ENCODE measurements around the gene NTF3. TPM values are rescaled to one million over a fixed set of nuclear protein-coding genes. Genes with fewer than 3 reads are reported as not detected.

NTF3 gene
- total and polyA plus RNA-seq, 2 donors (not counting 1 experiment from before 2014, with no cell fraction given), result not detected

DNA sequence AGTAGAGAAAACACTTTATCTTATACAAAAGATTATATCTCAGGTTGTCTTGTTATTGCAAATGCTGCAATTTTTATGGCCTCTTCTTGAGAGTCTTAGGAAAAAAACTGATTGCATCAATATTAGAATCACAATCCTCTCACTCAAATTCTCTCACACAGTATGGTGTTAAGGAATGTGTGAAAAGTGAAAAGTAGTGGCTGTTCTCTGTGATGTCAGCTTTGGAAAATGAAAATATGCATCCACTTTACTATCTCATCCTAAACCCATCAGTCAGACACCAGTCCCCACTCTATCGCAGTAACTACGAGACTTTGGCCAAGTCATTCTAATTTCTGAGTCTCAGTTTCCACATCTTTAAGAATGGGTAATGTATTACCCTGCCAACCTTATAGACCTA, 32.6 kb upstream of the NTF3 start:
- Histone ChIP-seq H3K4me3 (ENCODE audit: control extremely low read depth in 1 of 5, extremely low read depth in 1 of 5, insufficient read depth in 1 of 5, low read depth in 2 of 5, low read length in 4 of 5) (no peak overlapping the region), H4K20me1 (ENCODE audit: control insufficient read depth, insufficient read depth, low read length, poor library complexity, severe bottlenecking) (no peaks in the 10 kb centered on the region), H3K27me3 (replicated peaks in 1 of 4; ENCODE audit: control extremely low read depth in 1 of 4, control insufficient read depth in 3 of 4, insufficient read depth in 4 of 4, low read length in 3 of 4) (peaks cover 0 to 8% (median 4%) of the 10 kb centered on the region in 4 experiments), H3K27ac (ENCODE audit: low read length in 2 of 2) (no peak overlapping the region), H3K79me2 (ENCODE audit: control insufficient read depth, insufficient read depth, low read length) (no peaks in the 10 kb centered on the region), H3K9me3 (ENCODE audit: control extremely low read depth in 1 of 3, control insufficient read depth in 2 of 3, insufficient read depth in 1 of 3, low read length in 2 of 3) (no peaks in the 10 kb centered on the region), H3K4me2 (replicated peaks; ENCODE audit: low read depth, low read length, poor library complexity, severe bottlenecking) (no peak overlapping the region), H2AFZ (ENCODE audit: insufficient read depth, low read depth, low read length, poor library complexity, severe bottlenecking) (no peak overlapping the region), H3K4me1 (ENCODE audit: control insufficient read depth in 2 of 2, insufficient read depth in 2 of 2, low read length in 2 of 2) (peaks cover 0 to 5% of the 10 kb centered on the region in 2 donors), H3K36me3 (replicated peaks in 1 of 2; ENCODE audit: control extremely low read depth in 1 of 2, control insufficient read depth in 1 of 2, extremely low read depth in 1 of 2, insufficient read depth in 2 of 2, low read length in 1 of 2) (no peaks in the 10 kb centered on the region), H3K9ac (ENCODE audit: low read length) (no peak overlapping the region)
- no peak for DNase-seq
- H3K9me3 Mint-ChIP-seq (ENCODE audit: insufficient read depth), result no peaks in the 10 kb centered on the region
- H3K27ac Mint-ChIP-seq, result no peak overlapping the region
- no peak for ATAC-seq (ENCODE audit: low read depth)
- H3K4me3 Mint-ChIP-seq, result no peak overlapping the region
- intact Hi-C loops (cut with micrococcal nuclease), result no loop called here
- H3K27me3 Mint-ChIP-seq, result peaks cover 28% of the 10 kb centered on the region
- ChIA-PET CTCF (no interaction called here), POLR2A (no interaction called here)
- no peak for TF ChIP-seq EZH2 (IDR thresholded peaks at IDR 0.05; ENCODE audit: borderline replicate concordance, insufficient read depth, low read depth, low read length, poor library complexity, severe bottlenecking)
- TF ChIP-seq, protein P1, sequence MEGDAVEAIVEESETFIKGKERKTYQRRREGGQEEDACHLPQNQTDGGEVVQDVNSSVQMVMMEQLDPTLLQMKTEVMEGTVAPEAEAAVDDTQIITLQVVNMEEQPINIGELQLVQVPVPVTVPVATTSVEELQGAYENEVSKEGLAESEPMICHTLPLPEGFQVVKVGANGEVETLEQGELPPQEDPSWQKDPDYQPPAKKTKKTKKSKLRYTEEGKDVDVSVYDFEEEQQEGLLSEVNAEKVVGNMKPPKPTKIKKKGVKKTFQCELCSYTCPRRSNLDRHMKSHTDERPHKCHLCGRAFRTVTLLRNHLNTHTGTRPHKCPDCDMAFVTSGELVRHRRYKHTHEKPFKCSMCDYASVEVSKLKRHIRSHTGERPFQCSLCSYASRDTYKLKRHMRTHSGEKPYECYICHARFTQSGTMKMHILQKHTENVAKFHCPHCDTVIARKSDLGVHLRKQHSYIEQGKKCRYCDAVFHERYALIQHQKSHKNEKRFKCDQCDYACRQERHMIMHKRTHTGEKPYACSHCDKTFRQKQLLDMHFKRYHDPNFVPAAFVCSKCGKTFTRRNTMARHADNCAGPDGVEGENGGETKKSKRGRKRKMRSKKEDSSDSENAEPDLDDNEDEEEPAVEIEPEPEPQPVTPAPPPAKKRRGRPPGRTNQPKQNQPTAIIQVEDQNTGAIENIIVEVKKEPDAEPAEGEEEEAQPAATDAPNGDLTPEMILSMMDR (IDR thresholded peaks at IDR 0.05), result no peak
- H3K4me1 Mint-ChIP-seq, result peaks cover 3% of the 10 kb centered on the region
- no CpG with 5 or more reads among the region's 2 CpGs for WGBS (ENCODE audit: insufficient coverage)

DNA sequence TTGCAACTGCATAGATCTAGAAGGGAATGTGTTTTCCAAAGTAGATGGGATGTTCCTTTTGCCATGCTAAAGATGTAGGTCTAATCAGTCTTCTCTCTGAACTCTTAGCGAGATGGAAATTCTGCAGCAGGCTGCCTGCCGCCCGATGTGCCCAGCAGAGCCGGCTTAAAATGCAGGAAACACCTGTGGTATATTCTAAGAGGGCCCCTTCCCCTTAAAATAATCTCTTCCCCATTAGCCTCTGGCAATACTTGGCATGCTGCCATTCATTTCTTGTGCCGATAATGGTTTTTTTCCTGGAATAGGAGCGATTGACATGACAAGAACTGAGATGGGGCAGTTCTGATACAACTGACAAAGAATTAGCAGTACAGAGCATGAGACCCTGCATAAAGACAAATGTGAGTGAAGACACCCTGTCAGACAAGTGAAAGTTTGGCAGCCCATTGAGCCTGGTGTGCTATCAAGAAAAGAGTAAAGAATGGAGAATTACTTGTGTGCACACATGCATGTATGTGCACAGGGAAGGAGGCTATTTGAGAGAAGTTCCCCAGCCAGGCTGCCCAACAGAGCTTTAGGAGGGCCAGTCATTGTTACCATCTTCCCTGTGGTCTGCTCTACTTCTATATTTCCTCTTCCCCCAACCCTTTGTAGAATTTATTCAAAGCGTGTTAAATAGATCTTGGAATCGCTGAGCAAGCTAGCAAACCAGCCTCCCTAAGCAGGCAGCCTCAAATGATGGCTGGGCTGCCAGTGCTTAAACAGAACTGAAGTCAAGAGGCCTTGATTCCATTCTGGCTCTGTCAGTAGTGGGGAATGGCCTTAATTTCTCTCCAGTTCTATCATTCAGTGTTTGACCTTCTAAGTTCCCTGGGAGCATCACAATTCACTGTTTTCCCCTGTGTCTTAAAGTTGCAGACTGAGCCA, 29.6 kb upstream of the NTF3 start:
- Histone ChIP-seq H3K27ac (ENCODE audit: low read length in 2 of 2) (no peak overlapping the region), H3K4me3 (ENCODE audit: control extremely low read depth in 1 of 5, extremely low read depth in 1 of 5, insufficient read depth in 1 of 5, low read depth in 2 of 5, low read length in 4 of 5) (no peak overlapping the region), H4K20me1 (ENCODE audit: control insufficient read depth, insufficient read depth, low read length, poor library complexity, severe bottlenecking) (no peaks in the 10 kb centered on the region), H2AFZ (ENCODE audit: insufficient read depth, low read depth, low read length, poor library complexity, severe bottlenecking) (no peak overlapping the region), H3K4me1 (ENCODE audit: control insufficient read depth in 2 of 2, insufficient read depth in 2 of 2, low read length in 2 of 2) (peaks cover 0 to 5% of the 10 kb centered on the region in 2 donors), H3K4me2 (replicated peaks; ENCODE audit: low read depth, low read length, poor library complexity, severe bottlenecking) (no peak overlapping the region), H3K36me3 (replicated peaks in 1 of 2; ENCODE audit: control extremely low read depth in 1 of 2, control insufficient read depth in 1 of 2, extremely low read depth in 1 of 2, insufficient read depth in 2 of 2, low read length in 1 of 2) (no peaks in the 10 kb centered on the region), H3K9ac (ENCODE audit: low read length) (no peak overlapping the region), H3K79me2 (ENCODE audit: control insufficient read depth, insufficient read depth, low read length) (no peaks in the 10 kb centered on the region), H3K9me3 (ENCODE audit: control extremely low read depth in 1 of 3, control insufficient read depth in 2 of 3, insufficient read depth in 1 of 3, low read length in 2 of 3) (no peaks in the 10 kb centered on the region), H3K27me3 (replicated peaks in 1 of 4; ENCODE audit: control extremely low read depth in 1 of 4, control insufficient read depth in 3 of 4, insufficient read depth in 4 of 4, low read length in 3 of 4) (peaks cover 0 to 5% (median 4%) of the 10 kb centered on the region in 4 experiments)
- ChIA-PET POLR2A (no interaction called here), CTCF (interaction anchor here (1.1 kb wide), 1 partner anchor 10 kb away, joined by 3 read pairs; no protein-coding TSS in a partner anchor)
- Mint-ChIP-seq H3K27me3 (peaks cover 30% of the 10 kb centered on the region), H3K9me3 (ENCODE audit: insufficient read depth) (no peaks in the 10 kb centered on the region), H3K4me3 (no peak overlapping the region), H3K27ac (no peak overlapping the region), H3K4me1 (peaks cover 3% of the 10 kb centered on the region)
- WGBS (ENCODE audit: insufficient coverage), result 1% methylated on average over 7 of the region's 8 CpGs
- DNase-seq (no peak), ATAC-seq (ENCODE audit: low read depth) (no peak)
- intact Hi-C loops (cut with micrococcal nuclease), result no loop called here
- TF ChIP-seq, protein P1 (IDR thresholded peaks at IDR 0.05), result no peak
- no peak for TF ChIP-seq EZH2 (IDR thresholded peaks at IDR 0.05; ENCODE audit: borderline replicate concordance, insufficient read depth, low read depth, low read length, poor library complexity, severe bottlenecking)

Data from B cell (primary cell).